Type B pancreatic cell (in vitro differentiated cells): Measurements from ENCODE around the gene NR1H2. TPM values are rescaled to one million over a fixed set of nuclear protein-coding genes. Genes with fewer than 3 reads are reported as not detected.

Source experiments
- DNase-seq: peaks from one replicate; pipeline ENCODE4 v3.0.0; 2021; ENCODE audit warnings: mixed read lengths; ENCODE audit not compliant: unreplicated experiment; ENCODE audit errors: extremely low spot score
- H3K27ac Mint-ChIP-seq: 2 replicates; pipeline ENCODE4 v1.8.0; 2021; ENCODE audit warnings: mild to moderate bottlenecking, mixed read lengths
- H3K27me3 Mint-ChIP-seq: 2 replicates; pipeline ENCODE4 v1.8.0; 2021; ENCODE audit warnings: mixed read lengths
- H3K36me3 Mint-ChIP-seq: 2 replicates; pipeline ENCODE4 v1.8.0; 2021; ENCODE audit warnings: mixed read lengths
- H3K4me1 Mint-ChIP-seq: one replicate; pipeline ENCODE4 v1.8.0; 2021; ENCODE audit warnings: mixed read lengths; ENCODE audit not compliant: unreplicated experiment
- H3K4me3 Mint-ChIP-seq: 2 replicates; pipeline ENCODE4 v1.8.0; 2021; ENCODE audit warnings: mild to moderate bottlenecking, mixed read lengths
- H3K9me3 Mint-ChIP-seq: 2 replicates; pipeline ENCODE4 v1.8.0; 2021; ENCODE audit warnings: mixed read lengths
- total RNA-seq: library from RNA; stranded (reverse); gene quantifications from 2 replicates; pipeline ENCODE4 v1.2.1, GENCODE V29; 2021; ENCODE audit warnings: low replicate concordance
- TF ChIP-seq, protein P1 (sequence below): fragments of 200-600 bp; sonication (generic); conservative IDR thresholded peaks from 2 replicates; pipeline ENCODE4 v1.5.0; 2021; ENCODE audit warnings: antibody characterized with exemption, mild to moderate bottlenecking

Gene NR1H2
- total RNA-seq, 1 donor from 2014 or later: 30.3 TPM

DNA sequence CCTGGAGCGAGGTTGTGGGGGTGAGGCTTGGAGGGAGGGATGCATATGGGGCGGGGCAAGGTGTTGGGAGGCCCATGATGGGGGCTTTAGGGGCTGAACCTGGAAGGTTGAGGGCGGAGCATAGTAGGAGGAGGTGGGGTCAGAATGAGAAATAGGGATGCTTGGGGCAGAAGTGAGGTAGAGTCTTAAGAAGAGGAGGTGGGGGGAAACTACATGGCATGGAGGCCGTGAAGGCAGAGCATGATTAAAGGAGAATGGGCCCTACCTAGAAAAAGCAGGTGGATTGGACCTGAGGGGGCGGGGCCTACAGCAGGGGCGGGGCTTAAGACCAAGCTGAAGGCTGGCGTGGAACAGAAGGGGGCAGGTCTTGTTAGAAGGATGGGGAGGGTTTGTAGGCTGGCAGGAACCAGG, 799 bp downstream of the NR1H2 start:
- TF ChIP-seq, protein P1, sequence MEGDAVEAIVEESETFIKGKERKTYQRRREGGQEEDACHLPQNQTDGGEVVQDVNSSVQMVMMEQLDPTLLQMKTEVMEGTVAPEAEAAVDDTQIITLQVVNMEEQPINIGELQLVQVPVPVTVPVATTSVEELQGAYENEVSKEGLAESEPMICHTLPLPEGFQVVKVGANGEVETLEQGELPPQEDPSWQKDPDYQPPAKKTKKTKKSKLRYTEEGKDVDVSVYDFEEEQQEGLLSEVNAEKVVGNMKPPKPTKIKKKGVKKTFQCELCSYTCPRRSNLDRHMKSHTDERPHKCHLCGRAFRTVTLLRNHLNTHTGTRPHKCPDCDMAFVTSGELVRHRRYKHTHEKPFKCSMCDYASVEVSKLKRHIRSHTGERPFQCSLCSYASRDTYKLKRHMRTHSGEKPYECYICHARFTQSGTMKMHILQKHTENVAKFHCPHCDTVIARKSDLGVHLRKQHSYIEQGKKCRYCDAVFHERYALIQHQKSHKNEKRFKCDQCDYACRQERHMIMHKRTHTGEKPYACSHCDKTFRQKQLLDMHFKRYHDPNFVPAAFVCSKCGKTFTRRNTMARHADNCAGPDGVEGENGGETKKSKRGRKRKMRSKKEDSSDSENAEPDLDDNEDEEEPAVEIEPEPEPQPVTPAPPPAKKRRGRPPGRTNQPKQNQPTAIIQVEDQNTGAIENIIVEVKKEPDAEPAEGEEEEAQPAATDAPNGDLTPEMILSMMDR: no peak
- H3K27ac Mint-ChIP-seq: peak overlapping the region; percentile 100
- DNase-seq: no peak
- peaks cover 5% of the 10 kb centered on the region for H3K36me3 Mint-ChIP-seq
- H3K27me3 Mint-ChIP-seq: no peaks in the 10 kb centered on the region
- H3K4me1 Mint-ChIP-seq: peaks cover 5% of the 10 kb centered on the region
- no peaks in the 10 kb centered on the region for H3K9me3 Mint-ChIP-seq
- peak overlapping the region; percentile 77 for H3K4me3 Mint-ChIP-seq

DNA sequence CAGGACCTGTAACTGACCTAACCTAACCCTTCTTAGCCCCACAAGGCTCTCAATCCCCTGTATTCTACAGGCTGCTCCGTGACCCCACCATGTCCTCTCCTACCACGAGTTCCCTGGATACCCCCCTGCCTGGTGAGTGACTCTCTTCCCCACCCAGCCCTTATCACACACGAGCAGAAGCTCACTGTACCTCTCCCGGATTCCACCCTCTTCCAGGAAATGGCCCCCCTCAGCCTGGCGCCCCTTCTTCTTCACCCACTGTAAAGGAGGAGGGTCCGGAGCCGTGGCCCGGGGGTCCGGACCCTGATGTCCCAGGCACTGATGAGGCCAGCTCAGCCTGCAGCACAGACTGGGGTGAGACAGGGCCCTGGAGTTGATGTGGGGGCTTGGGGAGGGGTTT, 1.3 kb downstream of the NR1H2 start:
- Mint-ChIP-seq H3K36me3 (peaks cover 5% of the 10 kb centered on the region), H3K27ac (peak overlapping the region; percentile 10), H3K4me1 (peaks cover 5% of the 10 kb centered on the region), H3K4me3 (peak overlapping the region; percentile 77), H3K9me3 (no peaks in the 10 kb centered on the region), H3K27me3 (no peaks in the 10 kb centered on the region)
- TF ChIP-seq, protein P1: no peak
- no peak for DNase-seq

DNA sequence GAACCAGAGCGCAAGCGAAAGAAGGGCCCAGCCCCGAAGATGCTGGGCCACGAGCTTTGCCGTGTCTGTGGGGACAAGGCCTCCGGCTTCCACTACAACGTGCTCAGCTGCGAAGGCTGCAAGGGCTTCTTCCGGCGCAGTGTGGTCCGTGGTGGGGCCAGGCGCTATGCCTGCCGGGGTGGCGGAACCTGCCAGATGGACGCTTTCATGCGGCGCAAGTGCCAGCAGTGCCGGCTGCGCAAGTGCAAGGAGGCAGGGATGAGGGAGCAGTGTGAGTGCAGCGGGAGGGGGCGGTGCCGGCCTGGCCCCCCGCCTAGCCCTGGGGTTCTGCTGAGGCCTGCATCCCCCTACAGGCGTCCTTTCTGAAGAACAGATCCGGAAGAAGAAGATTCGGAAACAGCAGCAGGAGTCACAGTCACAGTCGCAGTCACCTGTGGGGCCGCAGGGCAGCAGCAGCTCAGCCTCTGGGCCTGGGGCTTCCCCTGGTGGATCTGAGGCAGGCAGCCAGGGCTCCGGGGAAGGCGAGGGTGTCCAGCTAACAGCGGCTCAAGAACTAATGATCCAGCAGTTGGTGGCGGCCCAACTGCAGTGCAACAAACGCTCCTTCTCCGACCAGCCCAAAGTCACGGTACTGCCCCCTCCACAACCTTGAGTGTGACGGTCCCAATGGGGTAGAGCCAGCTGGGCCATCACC, 2.1 kb downstream of the NR1H2 start:
- Mint-ChIP-seq H3K9me3 (no peaks in the 10 kb centered on the region), H3K4me3 (peak overlapping the region; percentile 44), H3K27me3 (no peaks in the 10 kb centered on the region), H3K4me1 (peaks cover 7% of the 10 kb centered on the region), H3K36me3 (peaks cover 5% of the 10 kb centered on the region), H3K27ac (no peak overlapping the region)
- TF ChIP-seq, protein P1: no peak
- DNase-seq: no peak

DNA sequence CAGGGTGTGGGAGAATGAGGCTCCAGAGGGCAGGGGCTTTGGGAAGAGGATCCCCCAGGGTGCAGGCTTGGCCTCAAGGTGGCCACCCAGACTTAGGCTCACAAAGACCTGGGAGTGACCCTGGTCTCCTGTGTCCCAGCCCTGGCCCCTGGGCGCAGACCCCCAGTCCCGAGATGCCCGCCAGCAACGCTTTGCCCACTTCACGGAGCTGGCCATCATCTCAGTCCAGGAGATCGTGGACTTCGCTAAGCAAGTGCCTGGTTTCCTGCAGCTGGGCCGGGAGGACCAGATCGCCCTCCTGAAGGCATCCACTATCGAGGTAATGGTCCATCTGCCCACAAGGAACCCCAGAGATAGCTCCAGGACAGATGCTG, 2.6 kb downstream of the NR1H2 start:
- Mint-ChIP-seq H3K4me1 (peaks cover 12% of the 10 kb centered on the region), H3K27ac (no peak overlapping the region), H3K27me3 (no peaks in the 10 kb centered on the region), H3K9me3 (no peaks in the 10 kb centered on the region), H3K4me3 (peak overlapping the region; percentile 1), H3K36me3 (peaks cover 5% of the 10 kb centered on the region)
- no peak for DNase-seq
- TF ChIP-seq, protein P1: no peak

DNA sequence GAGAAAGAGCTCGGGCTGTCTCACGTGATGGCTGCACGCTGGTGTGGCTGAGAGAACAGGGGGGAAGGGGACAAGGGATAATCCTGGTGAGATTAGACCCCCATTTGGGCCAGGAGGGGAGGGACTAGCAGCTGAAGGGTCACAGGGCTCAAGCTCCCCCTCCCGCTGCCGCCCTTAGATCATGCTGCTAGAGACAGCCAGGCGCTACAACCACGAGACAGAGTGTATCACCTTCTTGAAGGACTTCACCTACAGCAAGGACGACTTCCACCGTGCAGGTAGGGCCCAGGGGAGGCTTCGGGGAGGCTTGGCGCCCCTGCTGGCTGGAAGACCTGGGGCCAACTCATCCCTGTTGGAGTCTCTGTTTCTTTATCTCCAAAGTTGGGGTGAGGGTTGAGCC, 3.3 kb downstream of the NR1H2 start:
- Mint-ChIP-seq H3K27ac (no peak overlapping the region), H3K9me3 (no peaks in the 10 kb centered on the region), H3K36me3 (peaks cover 5% of the 10 kb centered on the region), H3K4me3 (no peak overlapping the region), H3K4me1 (peaks cover 17% of the 10 kb centered on the region), H3K27me3 (no peaks in the 10 kb centered on the region)
- TF ChIP-seq, protein P1: no peak
- DNase-seq: no peak

DNA sequence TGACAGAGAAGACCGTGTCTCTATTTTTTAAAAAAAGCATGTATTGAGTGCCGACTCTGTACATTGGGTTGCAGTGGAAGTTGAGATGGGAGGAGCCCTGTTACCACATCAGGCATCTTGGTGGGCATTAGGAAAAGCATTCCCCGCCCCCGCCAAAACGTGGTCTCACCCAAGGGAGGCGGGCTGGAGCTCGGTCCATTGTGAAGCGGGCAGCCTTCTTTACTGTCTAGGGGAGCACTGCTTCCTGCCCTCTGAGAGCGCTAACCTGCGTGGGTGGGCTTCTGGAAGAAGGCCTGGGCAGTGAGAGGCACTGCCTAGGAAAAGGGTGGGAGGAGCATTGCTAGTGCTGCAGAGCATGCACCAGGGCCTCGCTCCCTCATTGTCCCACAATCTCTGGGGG, 3.9 kb downstream of the NR1H2 start:
- Mint-ChIP-seq H3K9me3 (no peaks in the 10 kb centered on the region), H3K4me1 (peaks cover 23% of the 10 kb centered on the region), H3K36me3 (peaks cover 5% of the 10 kb centered on the region), H3K27me3 (no peaks in the 10 kb centered on the region), H3K4me3 (no peak overlapping the region), H3K27ac (no peak overlapping the region)
- TF ChIP-seq, protein P1: no peak
- no peak for DNase-seq
